ENCODE measurements around the gene RPL15.
A peak's percentile ranks its signal among the peaks of the same experiment; 100 is the strongest.

Gene RPL15

GRCh38 chr3:23934253-23934652 is 17.3 kb downstream of the RPL15 start:
- DNase-seq: no peak

GRCh38 chr3:23937296-23937695 is 20.4 kb downstream of the RPL15 start:
- DNase-seq: no peak

GRCh38 chr3:23938688-23939087 is 21.8 kb downstream of the RPL15 start:
- DNase-seq: no peak

GRCh38 chr3:23940775-23941174 is 23.8 kb downstream of the RPL15 start:
- no peak for DNase-seq

- no peak for DNase-seq
These were observed 24.5 kb downstream of the RPL15 start for GRCh38 chr3:23941440-23941839.

- no peak for DNase-seq
These were observed 25.6 kb downstream of the RPL15 start for GRCh38 chr3:23942546-23942945.

- DNase-seq: no peak
These were observed 27.3 kb downstream of the RPL15 start for GRCh38 chr3:23944007-23944783.

- peak; percentile 88 for DNase-seq
These were observed 28.1 kb downstream of the RPL15 start, which contains the start of gene NR1D2 for GRCh38 chr3:23944861-23945662. Gene NR1D2 (plus strand): TSS chr3:23945286. CDS start chr3:23945579, 293 bp downstream.

GRCh38 chr3:23945663-23945912 is 28.7 kb downstream of the RPL15 start:
- no peak for DNase-seq

GRCh38 chr3:23945913-23946687 is 29.2 kb downstream of the RPL15 start:
- DNase-seq: peak; percentile 96

- no peak for DNase-seq
These were observed 31.8 kb downstream of the RPL15 start for GRCh38 chr3:23948761-23949160.

GRCh38 chr3:23949784-23950183 is 32.9 kb downstream of the RPL15 start:
- DNase-seq: no peak

GRCh38 chr3:23950293-23950692 is 33.4 kb downstream of the RPL15 start:
- DNase-seq: no peak

- no peak for DNase-seq
These were observed 35.7 kb downstream of the RPL15 start for GRCh38 chr3:23952646-23953045.

GRCh38 chr3:23953523-23953922 is 36.6 kb downstream of the RPL15 start:
- DNase-seq: no peak

GRCh38 chr3:23954144-23954543 is 37.2 kb downstream of the RPL15 start:
- DNase-seq: no peak

- no peak for DNase-seq
These were observed 39.8 kb downstream of the RPL15 start for GRCh38 chr3:23956701-23957100.

- no peak for DNase-seq
These were observed 42.4 kb downstream of the RPL15 start for GRCh38 chr3:23959135-23959900.

- DNase-seq: no peak
These were observed 43.7 kb downstream of the RPL15 start for GRCh38 chr3:23960649-23961048.

GRCh38 chr3:23961066-23961465 is 44.1 kb downstream of the RPL15 start:
- no peak for DNase-seq

- DNase-seq: no peak
These were observed 45.0 kb downstream of the RPL15 start for GRCh38 chr3:23961913-23962312.

GRCh38 chr3:23964537-23965235 is 47.8 kb downstream of the RPL15 start:
- no peak for DNase-seq
